Kasumi-1 (cell line): Measurements from ENCODE around the gene STK11IP.

Experiments used
- DNase-seq, 2 experiments: peaks; one replicate each; lab custom pipeline; 2025; lab: John Stamatoyannopoulos, UW

The STK11IP gene

GRCh38 chr2:219562049-219563020 is 35.3 kb upstream of the STK11IP start:
- no peak for DNase-seq

GRCh38 chr2:219563271-219563928 is 34.3 kb upstream of the STK11IP start:
- DNase-seq, result no peak

DNA sequence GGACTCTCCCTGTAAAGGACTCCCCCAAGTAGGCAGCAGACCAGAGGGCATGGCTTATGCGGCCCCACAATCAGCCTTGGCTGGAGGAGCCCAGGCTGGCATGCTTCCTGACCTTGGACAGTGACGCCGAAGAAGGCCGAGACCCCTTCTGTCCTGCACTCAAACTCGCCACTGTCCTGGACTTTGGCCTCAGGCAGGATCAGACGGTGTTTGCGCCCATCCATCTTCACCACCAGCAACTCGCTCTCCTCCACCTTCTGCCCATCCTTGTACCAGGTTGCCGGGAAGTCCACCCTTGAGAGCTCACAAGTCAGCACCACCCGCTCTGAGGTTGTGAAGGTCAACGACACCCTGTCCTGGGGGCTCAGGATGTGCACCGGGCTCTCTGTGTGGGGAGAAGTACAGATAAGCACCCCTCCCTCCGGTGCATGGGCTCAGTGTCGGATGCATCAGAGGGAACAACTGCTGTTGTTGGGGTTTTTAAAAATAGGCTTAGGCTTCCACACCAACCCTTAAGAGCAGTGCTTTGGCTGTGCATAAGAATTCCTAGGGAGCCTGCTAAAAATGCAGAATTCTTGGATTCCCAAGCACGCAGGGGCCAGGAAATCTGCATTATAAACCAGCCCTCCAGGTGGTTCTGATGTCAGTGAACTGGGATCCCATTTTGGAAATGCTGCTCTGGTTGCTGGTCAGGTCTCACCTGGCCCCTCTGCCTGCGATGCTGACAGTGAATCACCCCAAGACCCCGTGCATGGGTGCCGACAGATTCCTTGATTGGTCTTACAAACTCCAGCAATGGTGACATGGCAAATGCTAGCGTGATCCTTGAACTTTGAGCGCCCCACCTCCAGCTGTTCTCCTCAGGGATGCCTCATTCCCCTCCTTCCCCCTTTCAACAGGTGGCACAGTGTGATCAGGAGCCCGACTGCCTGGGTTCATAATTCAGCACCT is 32.3 kb upstream of the STK11IP start:
- DNase-seq, result no peak

DNA sequence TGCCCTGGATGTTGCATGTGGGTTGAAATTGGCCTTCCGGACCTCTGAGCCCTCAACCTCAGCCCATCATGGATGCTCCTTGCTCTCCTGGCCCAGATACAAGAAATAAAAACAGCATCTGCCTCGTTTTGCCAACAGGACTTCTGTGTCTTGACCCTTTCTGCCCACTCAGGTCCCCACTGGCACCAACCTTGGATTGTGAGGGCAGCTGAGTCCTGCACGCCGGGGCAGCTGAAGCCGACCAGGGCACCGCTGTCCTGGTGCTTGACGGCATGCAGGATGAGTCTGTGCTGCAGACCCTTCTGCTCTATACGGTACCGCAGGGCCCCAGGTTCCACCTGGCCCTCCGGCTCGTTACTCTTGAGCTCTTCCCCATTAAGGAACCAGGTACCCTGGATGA is 31.0 kb upstream of the STK11IP start:
- DNase-seq, result no peak

DNA sequence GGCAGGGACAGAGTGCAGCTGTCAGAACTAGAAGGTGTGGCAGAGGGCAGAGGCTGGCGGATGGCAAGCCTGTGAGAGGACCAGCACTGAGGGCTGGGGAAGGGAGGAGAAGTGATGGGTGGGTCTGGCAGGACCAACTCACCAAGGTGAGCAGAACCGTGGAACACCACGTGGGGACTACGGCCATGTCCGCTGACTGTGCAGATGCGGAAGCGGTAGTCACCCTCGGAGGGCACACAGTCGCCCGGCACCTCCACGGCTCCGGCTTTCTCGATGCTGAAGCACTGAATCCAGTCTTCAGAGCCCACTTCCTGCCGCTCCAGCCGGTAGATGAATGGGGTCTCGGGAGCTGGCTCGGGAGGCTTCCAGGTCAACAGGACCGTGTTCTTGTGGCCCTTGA is 30.5 kb upstream of the STK11IP start:
- no peak for DNase-seq

DNA sequence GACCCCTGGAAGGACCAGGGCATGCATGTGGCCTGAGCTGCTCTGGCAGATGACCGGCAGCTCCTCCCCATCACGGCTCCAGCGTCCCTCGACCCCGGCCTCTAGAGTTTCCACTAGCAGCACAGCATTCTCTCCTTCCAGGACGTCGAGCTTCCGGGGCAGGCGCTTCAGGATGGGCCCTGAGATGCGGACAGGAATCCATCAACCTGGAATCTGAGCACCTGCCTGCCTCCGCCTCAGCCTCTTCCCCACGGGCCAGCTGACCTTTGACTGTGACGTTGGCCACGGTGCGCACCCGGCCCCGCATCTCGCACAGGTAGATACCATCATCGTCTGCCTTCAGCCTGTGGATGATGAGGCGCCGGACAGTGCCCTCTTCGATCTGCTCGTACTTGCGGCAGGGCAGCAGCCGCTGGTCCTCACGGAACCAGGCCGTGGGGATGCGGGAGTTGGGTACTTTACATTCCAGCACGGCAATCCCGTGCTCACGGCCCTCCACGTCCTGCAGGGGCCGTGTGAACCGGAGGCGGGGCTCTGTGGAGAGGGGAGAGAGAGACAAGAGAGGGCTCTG is 29.8 kb upstream of the STK11IP start:
- no peak for DNase-seq

GRCh38 chr2:219569041-219569440 is 28.6 kb upstream of the STK11IP start:
- no peak for DNase-seq

DNA sequence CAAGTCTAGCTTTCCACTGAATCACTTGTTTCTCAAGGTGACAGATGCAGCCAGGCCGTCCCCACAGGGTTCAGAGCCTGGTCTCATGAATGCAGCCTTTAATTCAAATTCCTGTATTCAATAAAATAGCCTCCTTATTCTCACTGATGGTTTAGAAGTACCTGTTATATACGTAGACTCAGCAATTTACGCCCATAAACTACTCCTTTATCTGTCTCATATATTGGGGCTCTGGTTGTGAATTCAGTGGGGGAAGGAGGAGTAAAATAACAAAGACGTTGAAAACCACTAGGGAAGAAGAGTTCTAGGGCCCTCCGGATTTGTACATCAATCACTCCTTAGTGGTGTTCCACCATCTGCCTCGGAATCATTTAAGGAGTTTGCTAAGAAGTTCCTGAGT is 28.0 kb upstream of the STK11IP start:
- no peak for DNase-seq

- no peak for DNase-seq
Measured at GRCh38 chr2:219570194-219570923, 27.3 kb upstream of the STK11IP start.

GRCh38 chr2:219570924-219571310 is 26.7 kb upstream of the STK11IP start:
- DNase-seq, result no peak

DNA sequence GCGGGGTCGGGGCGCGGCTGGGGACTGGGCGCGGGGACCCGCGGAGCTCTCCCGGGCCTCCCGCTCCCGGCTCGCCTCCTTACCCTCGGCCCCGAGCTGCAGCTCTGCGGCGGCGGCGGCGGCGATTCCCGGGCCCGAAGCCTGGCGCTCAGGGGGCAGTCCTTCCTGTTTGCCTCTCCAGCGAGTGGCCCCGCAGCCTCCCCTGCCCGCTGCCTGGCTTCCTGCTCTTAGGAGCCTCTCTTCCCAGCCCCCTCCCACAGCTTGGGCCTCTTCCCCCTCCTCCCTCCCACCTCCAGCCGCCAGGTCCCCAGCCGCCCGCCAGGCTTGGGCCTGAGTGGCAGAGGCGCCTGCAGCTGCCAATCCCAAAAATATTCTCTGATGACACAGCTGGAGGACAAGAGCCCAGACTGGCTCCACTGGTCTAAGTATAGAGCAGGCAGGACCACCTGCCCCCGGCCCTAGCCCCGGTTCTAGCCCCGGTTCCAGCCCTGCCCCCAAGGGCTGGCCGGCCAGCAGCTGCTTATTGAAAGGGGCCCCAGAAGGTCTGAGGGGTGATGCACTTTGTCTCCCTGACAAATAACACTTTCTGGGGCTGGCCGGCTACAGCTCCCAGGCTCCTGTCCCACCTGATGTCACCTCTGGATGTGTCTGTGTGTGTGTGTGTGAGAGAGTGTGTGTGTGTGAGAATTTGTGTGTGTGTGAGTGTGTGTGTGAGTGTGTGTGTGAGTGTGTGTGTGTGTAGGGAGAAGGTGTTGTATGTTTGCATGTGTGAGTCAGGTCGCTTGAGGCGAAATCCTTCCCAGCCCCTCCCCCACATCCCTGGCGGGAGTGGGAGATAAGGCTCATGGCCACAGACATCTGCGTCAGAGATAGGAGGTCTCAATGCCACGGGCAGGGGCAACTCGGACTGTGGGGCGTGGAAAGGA is 26.1 kb upstream of the STK11IP start, which contains the start of gene OBSL1:
TSS of gene OBSL1 (minus strand) at position 229 of the 926 bp plus-strand sequence. CDS start 307 bp downstream, outside the sequence.
- DNase-seq, result peak; percentile 10 to 13

DNA sequence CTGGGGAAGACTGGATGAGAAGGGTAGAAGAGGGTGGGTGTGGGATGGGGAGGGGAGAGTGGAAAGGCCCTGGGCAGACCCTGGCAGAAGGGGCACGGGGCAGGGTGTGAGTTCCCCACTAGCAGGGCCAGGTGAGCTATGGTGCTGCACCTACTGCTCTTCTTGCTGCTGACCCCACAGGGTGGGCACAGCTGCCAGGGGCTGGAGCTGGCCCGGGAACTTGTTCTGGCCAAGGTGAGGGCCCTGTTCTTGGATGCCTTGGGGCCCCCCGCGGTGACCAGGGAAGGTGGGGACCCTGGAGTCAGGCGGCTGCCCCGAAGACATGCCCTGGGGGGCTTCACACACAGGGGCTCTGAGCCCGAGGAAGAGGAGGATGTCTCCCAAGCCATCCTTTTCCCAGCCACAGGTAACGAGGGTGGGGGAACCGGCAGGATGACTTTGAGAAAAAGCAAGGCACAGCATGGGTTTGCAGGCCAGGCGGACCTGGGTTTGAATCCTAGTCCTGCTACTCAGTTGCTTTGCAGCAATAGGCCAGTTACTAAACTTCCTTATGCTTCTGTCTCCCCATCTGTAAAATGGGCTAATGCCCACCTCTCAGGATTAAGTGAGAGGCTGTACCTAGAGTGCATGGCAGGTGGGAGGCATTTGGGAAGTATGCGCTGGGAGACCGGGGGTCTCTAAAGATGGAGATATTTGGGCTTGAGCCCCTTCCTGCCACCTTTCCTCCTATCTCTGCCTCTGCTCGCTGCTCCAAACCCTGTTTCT is 25.2 kb upstream of the STK11IP start, which contains the start of gene INHA:
TSS of gene INHA (plus strand) at position 74 of the 765 bp plus-strand sequence. CDS start at position 139, 65 bp downstream.
- no peak for DNase-seq

- DNase-seq, result peak; percentile 2 to 86
Measured at GRCh38 chr2:219573166-219573565, 24.5 kb upstream of the STK11IP start.

GRCh38 chr2:219574484-219575311 is 23.0 kb upstream of the STK11IP start:
- DNase-seq, result no peak

- no peak for DNase-seq
Measured at GRCh38 chr2:219575566-219576504, 21.8 kb upstream of the STK11IP start.

- DNase-seq, result no peak
Measured at GRCh38 chr2:219576505-219577388, 20.9 kb upstream of the STK11IP start.
